GM12874 (cell line): ENCODE data around the gene AMOTL2.

ENCODE experiments used
- TF ChIP-seq, protein P1 (sequence below): IDR thresholded peaks from 2 replicates; pipeline ENCODE4 v1.5.1; 2011; ENCODE audit warnings: low read depth, mild to moderate bottlenecking, control low read depth, low read length, moderate library complexity; ENCODE audit not compliant: insufficient read depth

The AMOTL2 gene

DNA sequence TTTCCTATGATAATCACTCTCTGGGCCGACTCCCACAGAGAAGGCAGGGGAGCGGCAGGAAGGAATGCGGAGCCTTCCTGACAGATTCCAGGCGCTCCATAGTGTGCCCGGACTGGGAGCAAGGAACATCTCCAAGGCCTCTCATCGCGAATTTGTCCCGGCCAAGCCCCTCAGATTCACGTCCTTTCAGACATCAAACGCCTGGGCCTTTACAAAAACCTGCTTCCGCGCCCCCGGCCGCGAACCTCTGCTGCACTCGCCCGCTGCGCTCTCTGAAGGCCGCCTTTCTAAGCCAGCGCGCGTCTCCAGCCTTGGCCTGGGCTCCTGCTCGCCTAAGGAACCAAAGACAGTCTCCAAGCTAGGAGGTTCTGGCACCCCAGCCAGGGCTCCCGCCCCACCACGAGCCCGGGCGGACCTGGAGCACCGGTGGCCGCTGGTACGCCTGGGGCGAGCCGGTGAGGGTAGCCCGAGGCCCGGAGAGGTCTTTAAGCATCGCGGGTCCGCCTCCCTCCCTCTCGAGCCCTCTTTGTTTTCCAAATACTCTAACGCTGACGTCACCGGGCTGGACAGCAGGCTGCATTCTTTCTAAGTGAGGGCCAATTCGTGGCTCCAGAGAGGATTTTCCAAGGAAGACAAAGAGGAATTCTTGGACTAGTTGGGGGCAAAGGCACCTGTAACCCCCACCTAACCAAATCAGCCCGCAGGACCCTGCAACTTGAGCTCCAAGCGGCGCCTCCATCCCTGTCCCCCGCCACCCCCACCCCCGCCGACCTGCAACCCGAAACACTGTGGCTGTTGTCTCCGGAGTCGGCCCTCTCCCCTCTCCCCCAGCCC lies 759 bp downstream of the AMOTL2 start:
- TF ChIP-seq, protein P1, sequence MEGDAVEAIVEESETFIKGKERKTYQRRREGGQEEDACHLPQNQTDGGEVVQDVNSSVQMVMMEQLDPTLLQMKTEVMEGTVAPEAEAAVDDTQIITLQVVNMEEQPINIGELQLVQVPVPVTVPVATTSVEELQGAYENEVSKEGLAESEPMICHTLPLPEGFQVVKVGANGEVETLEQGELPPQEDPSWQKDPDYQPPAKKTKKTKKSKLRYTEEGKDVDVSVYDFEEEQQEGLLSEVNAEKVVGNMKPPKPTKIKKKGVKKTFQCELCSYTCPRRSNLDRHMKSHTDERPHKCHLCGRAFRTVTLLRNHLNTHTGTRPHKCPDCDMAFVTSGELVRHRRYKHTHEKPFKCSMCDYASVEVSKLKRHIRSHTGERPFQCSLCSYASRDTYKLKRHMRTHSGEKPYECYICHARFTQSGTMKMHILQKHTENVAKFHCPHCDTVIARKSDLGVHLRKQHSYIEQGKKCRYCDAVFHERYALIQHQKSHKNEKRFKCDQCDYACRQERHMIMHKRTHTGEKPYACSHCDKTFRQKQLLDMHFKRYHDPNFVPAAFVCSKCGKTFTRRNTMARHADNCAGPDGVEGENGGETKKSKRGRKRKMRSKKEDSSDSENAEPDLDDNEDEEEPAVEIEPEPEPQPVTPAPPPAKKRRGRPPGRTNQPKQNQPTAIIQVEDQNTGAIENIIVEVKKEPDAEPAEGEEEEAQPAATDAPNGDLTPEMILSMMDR, result no peak

DNA sequence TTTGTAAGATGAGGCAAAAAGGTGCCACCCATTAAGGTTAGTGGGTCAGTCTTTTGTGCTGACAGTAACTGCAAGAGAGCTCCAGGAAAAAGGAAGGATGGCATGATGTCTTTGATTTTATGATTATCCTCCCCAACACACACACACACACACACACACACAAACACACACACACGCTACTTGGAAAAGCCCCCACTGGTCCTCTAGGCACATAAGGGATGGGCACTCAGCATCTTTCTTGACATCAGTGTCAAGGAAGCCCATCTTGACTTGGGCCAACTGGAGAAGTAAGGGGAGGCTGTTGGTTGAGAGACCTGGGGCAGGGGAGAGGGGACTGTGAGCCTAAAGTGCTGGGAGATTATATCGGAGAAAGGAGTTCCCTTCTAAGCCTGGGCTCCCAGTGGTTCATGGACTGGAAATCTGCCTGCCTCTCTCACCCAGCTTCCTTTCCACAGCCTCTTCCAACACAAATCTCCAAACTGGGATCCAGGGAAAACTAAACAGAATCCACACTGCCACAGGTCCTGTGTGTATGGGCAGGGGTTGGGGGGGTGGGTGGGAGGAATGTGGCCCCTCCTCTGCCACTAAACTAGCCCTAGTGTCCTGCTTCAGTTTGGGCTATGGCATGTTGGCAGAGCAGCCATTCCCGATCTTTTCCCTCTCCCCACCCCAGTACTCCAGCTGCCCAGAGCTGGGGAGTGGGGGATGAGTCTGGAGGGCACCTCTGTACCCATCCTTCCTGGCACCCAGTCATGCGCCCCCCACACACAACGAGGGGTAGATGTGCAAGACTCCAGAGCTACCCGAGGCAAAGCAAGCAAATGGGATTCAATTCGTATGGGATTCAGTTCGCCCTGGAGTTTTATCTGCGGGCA lies 1.6 kb downstream of the AMOTL2 start:
- TF ChIP-seq, protein P1, result no peak

DNA sequence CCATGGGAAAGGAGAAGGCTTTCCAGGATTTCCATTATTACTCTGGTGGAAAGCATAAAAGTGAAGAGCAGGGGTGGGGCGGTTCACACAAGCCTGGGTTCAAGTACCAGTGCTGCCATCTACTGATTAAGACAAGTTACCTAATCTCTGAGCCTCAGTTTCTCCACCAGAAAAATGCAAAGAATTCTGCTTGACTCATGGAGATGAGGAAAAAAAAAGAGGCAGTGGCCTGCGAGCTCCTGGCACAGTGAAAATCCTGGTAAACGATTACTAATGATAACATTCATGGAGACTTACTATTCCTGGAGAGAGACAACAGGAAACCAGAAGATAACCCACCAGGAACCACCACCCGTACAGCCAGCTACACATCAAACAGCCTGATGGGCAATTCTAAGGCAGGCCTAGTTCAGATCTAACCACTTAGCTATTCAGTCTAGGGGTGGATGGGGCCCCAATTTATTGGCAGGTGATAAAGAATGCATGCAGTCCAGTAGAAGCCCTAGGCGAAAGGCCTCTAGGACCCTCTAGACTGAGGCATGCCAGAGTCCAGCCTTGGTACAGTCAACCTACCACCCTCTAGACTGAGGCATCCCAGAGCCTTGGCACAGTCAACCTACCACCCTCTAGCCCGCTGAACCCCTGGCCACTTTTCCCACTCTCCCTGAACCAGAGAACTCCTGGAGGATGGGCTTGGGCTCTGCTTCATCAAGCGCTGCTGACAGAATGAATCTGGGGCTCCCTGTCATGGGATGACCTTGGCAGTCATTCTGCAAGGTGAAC lies 2.5 kb downstream of the AMOTL2 start:
- TF ChIP-seq, protein P1, result no peak

DNA sequence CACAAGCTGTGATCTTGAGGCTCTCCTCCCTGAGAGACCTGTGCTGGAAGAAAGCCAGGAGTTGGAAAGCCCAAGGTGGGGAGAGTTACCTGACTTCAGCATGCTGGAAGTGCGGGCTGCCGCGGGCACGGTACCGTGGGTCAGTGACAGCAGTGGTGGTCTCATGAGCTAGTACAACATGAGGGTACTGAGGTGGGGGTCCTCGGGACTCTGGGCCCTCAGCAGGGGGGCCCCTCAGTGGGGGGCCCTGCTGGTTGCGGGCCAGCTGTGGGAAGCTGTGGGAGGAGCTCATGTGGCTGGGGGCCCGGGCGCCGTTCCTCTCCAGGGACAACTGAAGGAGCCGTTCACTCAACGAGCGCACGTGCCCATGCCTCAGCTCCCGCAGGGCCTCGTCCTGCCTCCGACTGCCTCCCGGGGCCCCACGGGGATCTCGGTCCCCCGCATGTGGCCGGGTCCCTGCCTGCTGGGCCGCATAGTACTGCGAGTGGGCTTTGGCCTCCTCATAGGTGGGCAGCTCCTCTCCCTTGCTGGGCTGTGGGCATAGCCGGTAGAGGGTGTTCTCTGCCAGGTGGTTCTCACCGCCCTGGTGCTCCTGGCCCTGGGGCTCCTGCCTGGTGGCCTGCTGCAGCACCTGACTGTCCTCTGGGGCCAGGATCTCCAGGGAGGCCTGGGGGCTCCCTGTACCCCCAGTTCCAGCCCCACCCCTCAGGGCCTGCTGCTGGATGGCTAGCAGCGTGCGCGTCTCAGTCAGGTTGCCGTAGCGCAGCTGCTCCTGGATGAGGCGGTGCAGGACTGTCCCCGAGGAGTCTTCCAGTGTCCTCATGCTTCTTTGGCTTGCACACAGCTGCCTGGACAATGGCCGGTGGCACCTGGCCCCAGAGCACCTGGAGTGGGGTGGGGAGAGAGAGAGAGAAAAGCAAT lies 3.4 kb downstream of the AMOTL2 start:
- TF ChIP-seq, protein P1, result no peak

DNA sequence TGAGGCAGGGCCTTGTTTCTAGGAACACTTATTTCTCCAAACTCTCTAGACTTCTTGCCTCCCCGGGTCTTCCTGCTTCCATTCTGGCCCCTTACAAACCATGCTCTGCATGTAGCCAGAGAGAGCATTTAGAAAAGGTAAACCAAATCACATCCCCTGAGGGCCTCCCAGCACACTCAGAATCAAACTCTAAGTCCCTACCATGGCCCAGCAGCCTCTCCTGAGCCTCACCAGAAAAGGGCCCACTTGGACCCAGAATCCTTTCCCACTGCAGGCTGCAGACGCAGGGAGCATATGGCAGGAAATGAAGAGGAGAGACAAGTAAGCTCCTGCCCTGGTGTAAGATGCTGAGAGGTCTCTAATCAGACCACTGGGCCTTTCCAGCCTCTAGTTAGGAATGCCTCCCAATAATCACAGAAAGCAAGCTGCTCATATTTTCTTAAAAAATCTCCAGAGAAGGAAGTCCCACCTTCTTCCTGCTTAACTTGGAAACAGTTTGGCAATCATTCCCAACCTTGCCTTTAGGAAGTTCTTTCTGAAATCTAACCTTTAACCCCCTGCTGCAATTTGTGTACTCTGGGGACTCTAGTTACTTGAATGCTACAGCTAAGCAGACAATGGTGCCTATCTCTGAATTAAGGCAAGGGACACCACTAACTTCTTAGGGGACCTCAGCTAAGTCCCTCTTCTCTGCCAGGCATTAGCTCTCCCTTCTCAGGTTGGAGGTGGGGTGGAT lies 4.2 kb downstream of the AMOTL2 start:
- TF ChIP-seq, protein P1, result no peak

DNA sequence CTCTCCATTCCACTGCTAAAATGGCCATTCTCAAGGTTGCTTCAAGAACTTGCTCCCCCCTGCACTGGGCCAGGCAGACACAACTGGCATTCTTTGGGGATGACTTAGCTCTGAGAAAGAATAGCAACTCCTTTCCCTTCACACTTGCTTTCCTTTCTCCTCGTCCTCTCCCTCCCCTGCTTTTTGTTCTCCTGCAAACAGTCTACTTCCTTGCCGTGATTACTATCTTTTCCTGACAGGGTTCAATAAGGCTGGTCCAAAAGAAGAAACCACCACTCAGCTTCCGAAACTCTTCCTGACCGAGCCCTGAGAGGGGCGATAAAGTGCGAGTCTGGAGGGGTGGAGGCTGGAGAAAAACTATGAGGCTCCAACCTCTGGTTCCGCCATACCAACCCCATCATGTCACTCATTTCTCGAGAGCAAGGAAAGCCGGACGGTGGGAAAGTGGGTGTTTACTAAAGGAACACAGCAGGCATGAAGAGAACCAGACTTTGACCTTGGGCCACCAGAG lies 5.0 kb downstream of the AMOTL2 start:
- TF ChIP-seq, protein P1, result no peak
